ENCODE data around the gene NKAIN2. TPM values are rescaled to one million over a fixed set of nuclear protein-coding genes. Genes with fewer than 3 reads are reported as not detected.
"Not testable (repeated sequence)": the region's sequence is repeated elsewhere in the genome, so short reads cannot be mapped to it uniquely, and the experiment has no call there.

NKAIN2 gene
- total RNA-seq, 1 donor from 2014 or later, result not detected

DNA sequence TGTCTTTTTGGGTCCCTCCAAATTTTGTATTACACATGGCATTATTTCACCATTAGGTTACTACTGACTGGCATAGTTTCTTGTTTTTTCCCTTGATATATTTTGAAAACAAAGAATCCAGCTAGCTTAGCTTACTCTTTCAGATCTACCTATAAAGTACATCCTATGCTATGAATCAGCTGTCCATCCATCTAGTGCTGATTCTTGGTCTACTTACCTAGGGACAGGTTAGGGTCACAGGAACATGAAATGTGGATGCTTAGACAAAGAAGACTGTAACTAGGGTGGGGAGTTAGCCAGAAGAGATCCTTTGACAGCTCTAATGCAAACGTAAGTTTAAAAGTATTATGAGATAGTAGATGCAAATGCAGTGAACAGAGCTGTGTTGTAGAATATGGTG is 91.7 kb downstream of the NKAIN2 start:
- DNase-seq (ENCODE audit: low read depth in 2 of 2), result no peak

- no peak for DNase-seq (ENCODE audit: low read depth in 2 of 2)
These were observed 92.1 kb downstream of the NKAIN2 start for GRCh38 chr6:123895806-123896205.

DNA sequence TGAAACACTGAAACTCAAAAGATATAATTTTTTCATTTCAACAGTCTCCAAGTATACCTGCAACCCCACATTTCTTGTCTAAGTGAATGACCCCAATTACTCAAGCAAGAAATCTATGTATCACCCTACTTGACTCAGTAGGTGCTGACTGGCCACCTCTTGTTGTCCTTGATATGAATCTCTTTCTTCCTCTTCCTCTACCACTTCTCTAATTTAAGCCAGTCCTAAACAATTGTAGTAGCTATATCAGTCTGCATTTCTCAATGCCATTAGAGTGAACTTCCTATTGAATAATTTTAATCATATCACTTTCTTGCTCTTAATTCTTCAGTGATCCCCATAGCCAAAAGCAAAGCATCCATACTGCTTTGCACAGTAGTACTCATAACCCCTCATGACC is 93.2 kb downstream of the NKAIN2 start:
- no peak for DNase-seq (ENCODE audit: low read depth in 2 of 2)

GRCh38 chr6:123897965-123898364 is 94.3 kb downstream of the NKAIN2 start:
- DNase-seq (ENCODE audit: low read depth in 2 of 2), result no peak

DNA sequence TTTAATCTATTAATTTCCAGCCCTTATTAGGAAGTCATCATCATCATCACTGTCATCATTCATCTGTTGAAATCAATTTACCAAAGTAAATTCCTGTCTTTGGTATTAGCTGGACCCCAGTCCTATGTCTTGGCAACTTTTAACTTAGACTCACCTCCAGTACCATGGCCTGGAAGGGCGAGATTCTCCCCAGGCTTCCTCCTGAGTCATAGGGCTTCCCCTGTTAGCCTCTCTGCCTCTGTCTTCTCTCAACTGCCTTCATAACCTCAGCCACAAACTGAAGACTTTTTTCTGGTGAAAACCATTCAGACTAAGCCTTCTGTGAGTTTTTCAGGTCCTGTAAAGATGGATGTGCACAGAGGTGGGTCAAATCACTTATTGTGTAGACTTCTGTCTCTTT is 95.0 kb downstream of the NKAIN2 start:
- no peak for DNase-seq (ENCODE audit: low read depth in 2 of 2)

- no peak for DNase-seq (ENCODE audit: low read depth in 2 of 2)
These were observed 96.1 kb downstream of the NKAIN2 start for GRCh38 chr6:123899745-123900144.

DNA sequence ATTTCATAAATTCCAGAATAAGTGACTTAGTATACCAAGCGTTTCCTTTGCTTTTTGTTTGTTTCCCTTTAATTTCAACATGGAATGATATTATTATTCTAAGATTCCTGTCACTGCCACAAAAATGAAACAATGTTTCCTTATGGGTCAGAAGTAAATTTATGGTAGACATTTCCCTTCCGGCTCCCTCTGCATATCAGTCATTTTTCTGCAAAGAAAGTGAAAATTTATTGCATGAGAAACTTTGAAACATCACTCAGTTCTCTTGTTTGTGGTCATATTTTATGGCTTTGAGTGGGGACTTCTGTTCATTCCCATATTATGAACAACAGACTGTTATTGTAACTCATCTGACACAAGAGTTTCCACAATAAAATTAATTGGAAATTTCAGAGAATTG is 97.8 kb downstream of the NKAIN2 start:
- DNase-seq (ENCODE audit: low read depth in 2 of 2), result no peak

DNA sequence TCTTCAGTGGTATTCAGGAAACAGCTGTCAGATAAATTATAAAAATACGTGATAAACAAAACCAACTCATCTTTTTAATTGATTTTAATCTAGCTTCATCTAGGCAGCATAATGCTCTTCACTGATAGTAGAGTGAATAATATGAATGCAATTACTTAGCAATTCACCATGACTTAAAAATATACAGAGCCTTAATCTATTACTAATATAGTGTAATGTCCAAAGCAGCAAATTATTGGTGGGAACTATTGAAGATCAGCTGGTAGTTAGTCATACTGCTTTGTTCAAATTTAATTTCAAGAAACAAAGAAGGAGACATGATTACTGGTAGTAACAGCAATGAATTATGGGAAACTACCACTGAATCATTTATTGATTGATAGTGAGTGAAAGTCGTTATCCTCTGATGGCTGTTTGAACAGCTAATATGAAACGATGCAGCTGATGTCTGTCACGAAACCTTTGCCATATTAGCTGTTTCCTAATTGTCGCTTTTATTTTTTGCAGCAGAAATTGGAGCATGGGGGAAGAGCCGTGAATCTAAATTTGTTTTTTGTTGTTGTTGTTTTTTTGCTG is 99.2 kb downstream of the NKAIN2 start:
- no peak for DNase-seq (ENCODE audit: low read depth in 2 of 2)

- DNase-seq (ENCODE audit: low read depth in 2 of 2), result no peak
These were observed 100.6 kb downstream of the NKAIN2 start for GRCh38 chr6:123904228-123904627.

DNA sequence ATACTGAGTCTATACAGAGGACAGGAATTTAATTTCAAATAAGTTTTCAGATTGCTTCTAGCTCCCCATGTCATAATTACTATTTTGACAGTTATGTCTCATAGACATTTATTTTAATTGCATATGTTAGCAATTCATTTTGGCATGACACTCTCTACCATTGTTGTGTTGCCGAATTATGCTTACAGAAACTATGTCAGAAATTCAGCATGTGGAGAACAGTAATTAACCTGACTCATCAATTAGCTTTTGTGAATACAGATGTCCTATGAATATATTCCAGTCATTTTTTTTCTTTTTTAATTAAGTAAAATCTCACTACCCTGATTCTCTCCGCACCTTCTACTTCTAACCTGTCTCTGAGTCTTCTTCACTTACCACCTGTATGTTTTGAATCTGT is 105.1 kb downstream of the NKAIN2 start:
- no peak for DNase-seq (ENCODE audit: low read depth in 2 of 2)

DNA sequence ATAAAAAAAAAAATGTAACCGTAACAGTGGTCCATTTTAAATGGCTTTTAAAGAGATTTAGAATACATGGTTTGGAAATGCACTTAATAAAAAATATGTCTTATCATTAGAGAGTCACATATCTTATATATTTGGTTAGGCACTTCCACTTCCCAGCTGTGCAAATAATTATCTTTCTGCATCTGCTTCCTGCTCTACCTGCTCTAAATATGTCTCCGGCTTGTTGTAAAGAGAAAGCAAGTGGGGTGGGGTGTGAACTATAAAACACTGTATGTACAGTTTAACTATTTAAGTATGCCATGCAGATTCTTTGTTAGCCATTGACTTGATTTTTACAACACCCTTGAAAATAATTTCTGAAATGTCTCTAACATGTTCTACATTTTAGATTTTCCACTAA is 106.3 kb downstream of the NKAIN2 start:
- no peak for DNase-seq (ENCODE audit: low read depth in 2 of 2)

- DNase-seq (ENCODE audit: low read depth in 2 of 2), result no peak
These were observed 110.2 kb downstream of the NKAIN2 start for GRCh38 chr6:123913863-123914262.

- not testable (repeated sequence) for DNase-seq (ENCODE audit: low read depth in 2 of 2)
These were observed 119.7 kb downstream of the NKAIN2 start for GRCh38 chr6:123923379-123923778.

GRCh38 chr6:123925350-123925749 is 121.7 kb downstream of the NKAIN2 start:
- no peak for DNase-seq (ENCODE audit: low read depth in 2 of 2)

GRCh38 chr6:123925842-123926399 is 122.3 kb downstream of the NKAIN2 start:
- DNase-seq (ENCODE audit: low read depth in 2 of 2), result no peak

DNA sequence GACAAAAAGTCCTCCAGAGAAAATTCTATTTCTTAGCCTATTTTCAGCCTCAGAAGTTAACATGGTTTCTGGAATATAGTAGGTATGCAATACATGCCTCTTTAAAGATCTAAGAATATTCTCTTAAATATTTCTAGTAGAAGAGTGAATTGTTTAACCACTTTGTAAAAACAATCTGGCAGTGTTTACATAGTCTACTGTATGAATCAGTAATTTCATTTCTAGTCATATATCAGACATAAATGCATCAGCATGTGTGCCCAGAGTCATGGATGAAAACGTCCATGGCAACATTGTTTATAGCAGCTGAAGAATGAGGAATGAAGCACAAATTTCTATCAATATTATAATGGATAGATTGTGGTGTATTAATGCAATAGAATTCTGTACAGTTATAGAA is 124.9 kb downstream of the NKAIN2 start:
- DNase-seq (ENCODE audit: low read depth in 2 of 2), result no peak

DNA sequence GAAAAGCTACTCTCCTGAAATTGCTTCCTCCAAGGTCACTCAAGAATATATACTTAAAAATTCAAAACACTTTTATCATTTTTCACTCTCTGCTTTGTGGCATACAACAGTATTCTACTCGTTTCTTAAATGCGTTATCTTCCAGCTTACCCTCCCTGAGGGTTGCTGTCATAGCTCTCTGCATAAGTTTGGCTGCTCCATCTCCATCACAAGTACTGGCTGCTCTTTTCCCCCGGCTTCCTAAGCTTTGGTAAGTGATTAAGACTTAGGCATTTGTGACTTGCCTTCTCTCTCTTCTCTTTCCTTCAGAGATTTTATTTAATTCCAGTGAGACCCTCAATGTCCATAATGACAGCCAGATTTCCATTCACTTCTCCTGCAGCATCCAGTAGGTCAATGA is 128.3 kb downstream of the NKAIN2 start:
- DNase-seq (ENCODE audit: low read depth in 2 of 2), result no peak

DNA sequence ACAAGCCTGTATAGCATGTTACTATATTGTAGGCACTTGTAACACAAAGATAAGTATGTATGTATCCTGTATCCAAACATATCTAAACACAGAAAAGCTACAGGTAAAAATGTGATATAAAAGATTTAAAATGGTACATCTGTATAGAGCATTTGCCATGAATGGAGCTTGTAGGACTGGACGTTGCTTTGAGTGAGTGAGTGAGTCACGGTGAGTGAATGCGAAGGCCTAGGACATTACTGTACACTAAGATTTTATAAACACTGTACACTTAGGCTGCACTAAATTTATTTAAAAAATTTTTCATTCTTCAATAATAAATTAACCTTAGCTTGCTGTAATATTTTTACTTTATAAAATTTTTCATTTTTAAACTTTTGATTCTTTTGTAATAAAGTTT is 136.9 kb downstream of the NKAIN2 start:
- no peak for DNase-seq (ENCODE audit: low read depth in 2 of 2)

- no peak for DNase-seq (ENCODE audit: low read depth in 2 of 2)
These were observed 138.2 kb downstream of the NKAIN2 start for GRCh38 chr6:123941855-123942254.

- DNase-seq (ENCODE audit: low read depth in 2 of 2), result no peak
These were observed 141.7 kb downstream of the NKAIN2 start for GRCh38 chr6:123945386-123945785.

DNA sequence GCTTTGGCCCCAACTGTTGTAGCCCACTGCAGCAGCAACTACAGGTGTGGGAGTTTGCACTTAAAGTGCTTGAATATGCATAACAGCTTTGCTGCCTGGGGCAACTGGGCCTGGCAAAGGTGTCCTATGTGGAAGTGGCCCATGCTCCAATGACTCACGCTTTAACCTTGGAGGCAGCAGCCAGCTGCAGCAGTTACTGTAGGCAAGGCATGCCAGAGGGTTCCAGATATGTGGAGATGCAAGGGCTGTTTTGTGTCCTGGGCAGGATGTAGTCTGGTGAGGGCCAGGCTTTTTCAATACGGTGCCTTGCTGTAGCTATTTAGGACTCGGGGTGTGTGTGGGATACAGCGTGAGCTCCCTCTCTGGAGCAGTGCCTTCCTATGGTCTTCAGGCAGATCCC is 150.3 kb downstream of the NKAIN2 start:
- no peak for DNase-seq (ENCODE audit: low read depth in 2 of 2)

GRCh38 chr6:123956492-123957139 is 153.0 kb downstream of the NKAIN2 start:
- DNase-seq (ENCODE audit: low read depth in 2 of 2), result no peak

- DNase-seq (ENCODE audit: low read depth in 2 of 2), result no peak
These were observed 158.8 kb downstream of the NKAIN2 start for GRCh38 chr6:123962508-123962907.

All from dermis microvascular lymphatic vessel endothelial cell (primary cell).